Ecto neural progenitor cell (in vitro differentiated cells): Measurements from ENCODE around the gene PGM2.
A peak's percentile ranks its signal among the peaks of the same experiment; 100 is the strongest.

Experiments used
- DNase-seq: peaks from one replicate; pipeline ENCODE4 v3.0.0-alpha.2; 2018; ENCODE audit warnings: low spot score

The PGM2 gene

DNA sequence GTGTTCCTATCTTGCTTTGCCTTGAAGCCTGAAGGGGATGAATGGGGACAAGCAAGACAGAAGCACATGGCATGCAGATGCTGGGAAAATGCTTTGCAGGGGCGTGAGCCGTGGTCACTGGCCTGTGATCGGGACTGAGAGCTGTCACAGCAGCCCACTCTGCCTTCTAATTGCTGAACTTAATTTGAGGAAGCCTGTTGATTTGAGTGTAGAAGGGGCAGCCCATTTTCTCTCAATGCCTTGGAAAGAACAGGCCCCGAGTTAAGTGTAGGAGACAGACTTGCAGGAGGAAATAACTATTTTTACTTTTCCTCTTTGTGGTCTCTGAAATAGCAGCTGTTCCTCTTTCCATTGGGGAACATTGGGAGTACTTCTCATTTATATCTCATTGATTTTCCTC is 38.3 kb downstream of the PGM2 start:
- no peak for DNase-seq

DNA sequence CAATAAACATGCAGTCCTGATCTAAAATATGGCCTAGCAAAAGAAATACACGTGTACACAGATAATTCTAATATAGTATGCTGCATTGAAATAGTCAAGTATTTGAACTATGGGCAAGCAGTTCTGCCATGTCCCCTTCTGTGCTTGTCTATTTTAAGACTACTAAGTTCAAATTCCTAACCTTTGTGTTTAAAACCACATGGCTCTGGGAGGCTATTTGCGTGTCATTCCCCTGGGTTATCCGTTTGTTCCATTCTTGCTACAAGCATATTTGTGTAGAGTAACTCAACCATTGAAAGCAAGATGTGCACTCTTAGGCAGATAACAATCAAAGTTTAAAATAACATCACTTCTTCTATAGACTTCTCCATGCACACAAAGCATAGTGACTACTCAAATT is 39.0 kb downstream of the PGM2 start:
- DNase-seq = no peak

DNA sequence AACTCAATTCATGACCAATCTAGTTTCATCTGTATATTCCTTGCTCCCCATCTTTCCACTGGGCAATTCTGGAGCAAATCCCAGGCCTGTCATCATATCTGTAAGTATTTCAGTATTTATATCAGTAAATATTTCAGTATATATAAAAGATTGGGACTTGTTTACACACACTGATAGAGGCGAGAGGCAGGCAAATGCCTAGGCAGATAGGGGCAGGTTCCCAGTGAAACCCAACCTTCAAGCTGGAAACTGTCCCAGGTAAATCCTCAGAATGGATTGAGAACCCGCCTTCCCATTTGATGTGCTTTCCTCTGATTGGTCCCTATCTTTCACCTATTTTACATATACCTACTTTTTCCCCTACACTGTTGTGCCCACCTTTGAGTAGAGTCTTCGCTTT is 40.6 kb downstream of the PGM2 start:
- no peak for DNase-seq

DNA sequence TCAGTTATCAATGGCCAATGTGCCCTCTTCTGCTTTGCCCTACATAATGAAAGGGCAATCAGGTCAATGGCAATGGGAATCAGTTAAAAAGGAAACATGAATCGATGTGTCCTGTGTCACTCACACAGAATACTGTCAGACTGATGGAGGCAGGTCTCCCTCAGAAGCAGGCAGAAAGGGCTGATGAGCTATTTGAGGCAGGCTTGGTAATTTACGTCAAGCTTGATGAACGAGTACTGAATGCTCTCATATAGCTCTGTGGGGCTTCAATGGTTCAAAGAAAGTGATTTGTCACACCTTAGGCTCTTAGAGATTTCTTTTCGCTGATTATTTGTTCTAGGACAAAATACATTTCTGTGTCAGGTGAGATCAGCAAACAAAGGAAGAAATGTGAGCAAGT is 41.8 kb downstream of the PGM2 start:
- DNase-seq = no peak

DNA sequence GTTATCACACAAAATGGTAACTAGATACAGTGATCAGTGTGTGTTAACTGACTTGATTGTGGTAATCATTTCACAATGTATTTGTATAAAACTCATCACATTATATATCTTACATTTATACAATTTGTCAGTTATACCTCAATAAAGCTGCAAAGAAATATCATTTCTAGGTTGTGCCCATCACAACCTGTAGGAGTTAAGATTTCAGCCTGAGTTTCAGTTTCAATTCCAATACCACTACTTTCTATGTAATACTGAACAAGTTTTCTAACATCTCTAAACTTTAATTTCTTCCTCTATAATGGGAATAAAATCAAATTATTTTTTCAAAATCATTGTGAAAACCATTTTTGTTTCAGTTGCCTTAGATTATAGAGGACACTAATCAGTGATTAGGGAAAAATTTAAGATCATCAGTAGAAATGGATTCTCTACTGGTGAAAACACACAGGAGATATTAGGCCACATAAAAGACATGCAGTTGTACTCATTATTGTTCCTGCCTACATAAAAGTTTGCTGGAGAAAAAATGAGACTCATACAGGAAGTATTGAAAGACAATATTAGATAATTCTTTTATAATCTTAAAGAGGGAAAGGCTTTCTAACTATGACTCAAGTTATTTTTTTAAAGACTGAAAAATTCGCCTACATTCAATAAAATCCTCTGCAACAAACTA is 46.0 kb downstream of the PGM2 start:
- DNase-seq = no peak

DNA sequence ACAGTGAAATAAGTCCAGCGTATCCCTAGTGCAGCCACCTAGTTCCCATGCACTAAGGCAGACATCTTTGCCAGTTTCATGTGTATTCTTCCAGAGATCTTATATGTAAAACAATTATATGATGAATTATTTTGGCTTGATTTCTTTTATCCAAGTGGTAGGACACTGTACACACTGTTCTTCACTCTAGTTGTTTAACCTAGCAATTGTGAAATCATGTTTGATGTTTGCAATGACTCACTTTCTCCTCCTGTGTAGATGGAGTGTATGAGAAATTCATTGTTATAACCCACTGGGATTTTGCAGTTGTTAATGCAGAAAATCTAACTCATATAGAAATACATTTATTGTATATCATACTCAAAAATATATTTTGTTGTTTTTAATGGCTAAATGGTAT is 46.9 kb downstream of the PGM2 start:
- DNase-seq = no peak

DNA sequence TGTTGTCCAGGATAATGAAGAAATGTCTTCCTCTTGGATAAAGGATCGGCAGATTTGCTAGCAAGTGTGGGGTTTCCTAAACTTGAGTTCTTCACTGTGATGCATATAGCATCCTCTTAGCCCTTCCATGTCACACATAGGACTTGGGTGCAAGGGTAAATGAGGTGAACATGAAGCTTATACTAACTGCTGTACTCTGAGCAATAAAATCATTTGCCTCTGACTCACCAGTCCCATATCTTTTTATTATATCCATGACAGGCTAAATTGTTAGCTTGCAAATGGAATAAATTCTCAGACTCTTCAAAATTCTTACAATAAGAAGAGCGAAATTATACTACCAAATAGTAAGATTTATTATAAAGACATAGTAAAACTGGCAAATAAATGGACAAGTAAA is 49.7 kb downstream of the PGM2 start:
- DNase-seq = no peak

DNA sequence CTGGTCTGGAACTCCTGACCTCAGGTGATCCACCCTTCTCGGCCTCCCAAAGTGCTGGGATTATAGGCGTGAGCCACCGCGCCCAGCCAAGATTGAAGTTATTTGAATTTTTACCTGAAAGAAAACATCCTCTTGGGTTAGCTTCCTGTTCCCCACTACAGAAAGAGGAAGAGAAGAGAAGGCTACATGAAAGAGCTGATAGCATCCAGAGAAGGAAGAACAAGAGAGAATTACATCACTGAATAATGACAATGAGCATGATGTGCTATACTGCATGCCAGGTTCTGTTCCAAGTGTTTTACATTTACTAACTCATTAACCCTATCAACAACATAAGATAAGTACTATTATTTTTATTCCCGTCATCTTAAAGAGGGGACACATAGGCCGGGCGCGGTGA is 52.9 kb downstream of the PGM2 start:
- DNase-seq = no peak

DNA sequence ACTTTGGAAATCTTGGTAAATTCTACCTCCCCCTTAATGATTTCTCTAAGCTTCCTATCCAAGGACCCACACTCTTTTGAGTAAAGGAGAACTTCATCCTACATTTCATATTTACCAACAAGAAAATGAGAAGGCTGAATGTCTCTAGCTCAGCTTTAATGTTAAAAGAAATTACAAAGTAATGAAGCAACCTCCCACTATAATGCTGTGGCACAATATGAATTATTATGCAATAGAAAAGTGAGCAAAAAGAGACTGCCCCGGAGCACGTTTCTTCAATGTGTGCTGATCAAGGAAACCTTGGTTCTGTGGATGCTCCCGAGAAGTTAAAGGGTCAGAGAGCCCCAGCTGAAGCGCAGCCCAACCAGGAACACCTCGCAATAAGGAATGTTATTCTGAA is 55.3 kb downstream of the PGM2 start:
- DNase-seq = no peak

DNA sequence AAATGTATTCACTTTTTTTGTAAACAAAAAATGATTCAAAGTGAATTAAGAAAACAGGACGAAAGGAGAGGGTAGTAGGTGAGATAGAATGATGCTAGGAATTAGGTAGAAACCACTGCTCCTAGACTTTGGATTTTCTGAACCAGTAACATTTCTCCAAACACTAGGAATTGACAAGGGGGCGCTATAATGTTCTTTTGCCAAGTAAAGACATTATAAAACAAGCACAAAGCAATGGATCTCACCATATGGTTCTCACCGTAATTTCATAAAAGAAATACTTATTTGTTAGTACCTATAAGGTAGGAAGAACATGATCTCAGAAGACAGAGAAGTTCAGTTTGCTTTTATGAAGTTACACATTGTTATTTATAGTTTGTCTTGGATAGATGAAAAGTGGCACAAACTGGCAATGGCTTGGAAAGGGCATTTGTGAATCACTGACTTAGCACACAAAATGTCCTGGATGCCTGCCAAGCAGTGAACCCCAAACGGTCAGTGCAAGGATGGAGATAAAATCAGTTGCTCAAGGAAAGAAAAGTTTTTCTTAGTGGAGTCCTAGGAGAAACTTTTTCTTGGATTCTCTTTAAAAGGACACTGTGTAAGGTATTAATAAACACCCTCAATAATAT is 56.3 kb downstream of the PGM2 start:
- no peak for DNase-seq

DNA sequence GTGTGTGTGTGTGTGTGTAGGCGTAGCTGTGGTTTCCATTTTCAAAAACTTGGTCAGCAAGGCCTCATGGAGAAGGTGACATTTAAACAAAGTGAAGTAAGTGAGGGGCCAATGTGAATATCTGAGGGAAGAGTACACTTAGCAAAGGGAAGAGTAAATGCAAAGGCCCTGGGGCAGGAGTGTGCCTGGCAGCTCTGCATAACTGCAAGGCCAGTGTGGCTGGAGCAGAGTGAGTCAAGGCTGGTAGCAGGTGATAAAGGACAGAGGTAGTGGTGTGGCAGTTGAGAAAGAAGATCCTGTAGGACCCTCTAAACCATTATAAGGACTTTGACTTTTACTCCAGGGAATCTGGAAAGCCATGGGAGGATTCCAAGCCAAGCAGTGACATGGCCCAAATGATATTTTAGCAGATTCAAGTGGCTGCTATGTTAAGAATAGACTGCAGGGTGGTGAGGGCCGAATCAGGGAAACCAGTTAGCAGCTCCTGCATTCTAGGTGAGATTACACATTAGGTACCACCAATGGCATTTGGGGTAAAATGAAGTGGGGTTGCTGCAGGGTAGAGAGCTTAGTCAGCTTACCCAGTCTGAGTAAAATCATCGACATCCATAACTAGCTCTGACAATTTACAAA is 58.5 kb downstream of the PGM2 start:
- DNase-seq = no peak

DNA sequence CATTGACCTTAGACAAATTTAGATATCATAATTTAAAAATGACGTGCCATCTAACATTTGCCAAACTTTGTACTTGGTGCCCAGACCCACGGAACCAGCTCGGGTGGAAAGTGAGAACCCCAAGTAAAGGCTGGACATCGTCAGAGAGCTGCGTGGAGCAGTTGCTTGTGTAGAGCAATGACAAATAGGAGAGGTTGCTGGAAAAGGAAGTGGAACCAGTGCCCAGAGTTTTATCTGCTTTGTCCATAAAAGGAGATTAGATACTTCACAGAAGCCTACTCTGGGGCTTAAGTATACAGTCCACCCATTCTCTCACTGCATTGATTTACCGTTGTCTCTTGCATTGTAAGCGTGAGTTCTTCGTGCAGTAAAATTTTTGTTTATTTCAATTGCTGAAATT is 59.0 kb downstream of the PGM2 start:
- DNase-seq = no peak

DNA sequence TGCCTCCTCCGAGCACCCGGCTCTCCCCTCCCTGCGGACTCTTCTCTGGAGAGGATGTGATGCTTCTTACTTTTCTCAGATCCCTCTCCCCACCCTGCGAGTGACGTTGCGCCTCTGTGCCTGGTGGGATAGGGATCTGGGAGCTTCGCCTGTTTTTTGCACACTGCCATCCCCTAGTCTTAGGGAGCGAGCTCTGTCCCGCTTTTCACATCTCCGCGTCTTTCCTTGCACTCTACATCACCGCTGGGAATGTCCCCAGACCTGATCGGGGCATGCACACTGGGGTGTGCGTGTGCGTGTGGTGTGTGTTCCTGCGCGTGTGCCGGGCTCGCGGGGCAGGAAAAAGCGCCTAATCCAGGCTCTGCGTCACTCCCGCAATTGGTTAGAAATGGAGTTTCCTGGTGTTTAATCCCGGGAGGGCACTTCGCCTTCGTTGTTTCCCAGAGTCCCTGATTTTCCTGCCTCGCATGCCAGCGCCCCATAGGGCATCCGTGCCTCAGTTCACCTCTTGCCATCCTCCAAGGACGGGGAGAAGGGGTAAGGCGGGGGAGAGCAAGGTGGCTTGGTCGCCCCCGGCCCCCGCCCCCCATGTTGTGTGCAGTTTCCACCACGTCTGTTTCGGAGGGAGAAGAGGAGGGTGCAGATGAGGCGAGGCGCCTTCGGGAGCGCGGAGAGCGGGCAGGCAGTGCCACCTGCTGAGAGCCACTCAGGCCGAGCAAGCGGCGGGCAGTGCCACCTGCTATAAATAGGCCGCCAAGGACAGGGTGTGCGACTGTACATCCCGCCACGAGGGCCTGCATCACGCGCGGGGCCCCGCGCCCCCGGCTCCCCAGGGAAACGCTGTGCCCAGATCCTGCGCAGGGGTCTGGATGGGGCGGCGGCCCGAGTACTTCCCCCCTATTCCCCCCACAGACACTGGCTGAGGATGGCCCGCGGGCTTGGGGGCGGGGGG is 63.6 kb downstream of the PGM2 start:
- DNase-seq = peak; percentile 48

DNA sequence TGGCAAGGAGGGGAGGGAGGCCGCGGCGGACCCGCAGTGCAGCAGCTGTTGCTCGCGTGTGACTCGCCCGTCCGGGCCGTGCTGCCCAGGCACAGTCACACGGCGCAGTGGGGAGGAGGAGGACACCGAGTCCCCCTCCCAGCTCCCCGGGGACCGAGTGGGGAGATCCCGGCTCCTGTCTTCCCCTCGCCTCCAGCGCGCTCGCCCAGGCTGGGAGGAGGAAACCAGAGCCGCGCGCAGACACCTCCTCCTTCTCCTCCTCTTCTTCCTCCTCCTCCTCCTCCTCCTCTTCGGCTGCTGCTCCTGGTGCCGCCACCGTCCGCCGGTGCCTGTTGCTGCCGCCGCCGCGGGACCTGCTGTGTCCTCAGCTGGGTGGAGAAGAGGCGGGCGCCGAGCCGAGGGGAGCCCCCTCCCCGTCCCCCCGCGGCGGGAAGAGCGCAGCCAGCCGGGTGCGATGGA is 64.3 kb downstream of the PGM2 start, which contains the start of gene TBC1D1:
Gene TBC1D1, plus strand, starts transcription at position 284 of the 459 bp plus-strand sequence. CDS start 11,012 bp downstream, outside the sequence.
- DNase-seq = peak; percentile 65

DNA sequence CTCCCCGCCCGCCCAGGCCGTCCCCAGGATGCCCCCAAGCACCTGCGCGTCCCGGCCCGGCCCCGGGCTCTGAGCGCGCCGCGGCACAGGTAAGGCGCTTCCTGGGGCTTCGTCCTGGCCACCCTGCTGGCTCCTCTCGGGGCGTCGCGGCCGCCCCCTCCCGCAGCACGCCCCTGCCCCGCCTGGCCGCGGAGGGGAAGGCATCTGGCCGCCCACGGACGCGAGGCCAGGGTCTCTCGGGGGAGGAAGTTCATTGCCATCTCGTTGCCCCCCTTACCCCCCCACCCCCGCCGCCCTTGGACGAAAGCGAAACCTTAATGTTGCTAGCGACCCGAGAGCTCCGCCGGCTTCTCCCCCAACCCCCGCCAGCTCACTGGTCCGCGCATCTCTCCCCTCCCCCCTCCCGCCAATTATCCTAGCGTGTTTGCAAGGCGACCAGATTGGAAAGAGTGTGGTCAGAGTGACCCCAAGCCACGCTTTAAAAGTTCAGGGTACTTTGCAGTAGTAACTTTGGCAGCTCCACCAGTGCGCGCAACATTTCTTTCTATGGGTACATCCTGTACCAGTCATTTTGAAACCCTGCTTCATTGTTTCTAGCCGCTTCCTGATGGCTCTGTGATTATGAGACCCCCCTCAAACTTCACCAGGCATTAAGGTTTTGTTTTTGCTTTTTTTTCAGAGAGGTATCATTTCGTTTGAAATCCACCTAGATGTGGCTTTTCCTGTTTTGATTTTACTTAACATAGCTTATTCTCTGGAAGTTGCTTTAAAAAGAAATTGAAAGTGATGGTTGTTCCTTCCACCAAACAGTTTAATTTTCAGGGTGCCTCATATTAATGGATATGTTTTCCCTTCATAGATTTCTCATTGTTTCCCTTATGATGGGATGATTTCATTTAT is 65.0 kb downstream of the PGM2 start:
- DNase-seq = no peak

DNA sequence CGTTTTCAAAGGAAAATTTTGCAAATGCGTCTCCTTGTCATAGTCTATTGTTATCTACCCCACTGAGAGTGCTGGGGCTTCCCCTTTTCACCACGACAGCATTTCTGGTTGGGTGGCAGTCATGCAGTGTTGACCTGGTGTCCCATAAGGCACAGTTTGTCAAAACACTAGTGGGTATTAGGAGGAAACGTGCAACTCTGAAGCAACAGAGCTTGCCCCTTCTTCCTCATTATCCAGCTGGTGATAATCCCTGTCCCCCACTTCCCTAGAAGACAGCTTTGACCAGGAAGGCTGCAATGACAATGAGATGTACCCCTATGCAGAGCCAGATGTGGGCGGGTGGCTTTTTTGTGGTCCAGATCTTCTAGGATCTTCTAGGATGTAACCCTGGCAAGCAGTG is 66.2 kb downstream of the PGM2 start:
- no peak for DNase-seq

DNA sequence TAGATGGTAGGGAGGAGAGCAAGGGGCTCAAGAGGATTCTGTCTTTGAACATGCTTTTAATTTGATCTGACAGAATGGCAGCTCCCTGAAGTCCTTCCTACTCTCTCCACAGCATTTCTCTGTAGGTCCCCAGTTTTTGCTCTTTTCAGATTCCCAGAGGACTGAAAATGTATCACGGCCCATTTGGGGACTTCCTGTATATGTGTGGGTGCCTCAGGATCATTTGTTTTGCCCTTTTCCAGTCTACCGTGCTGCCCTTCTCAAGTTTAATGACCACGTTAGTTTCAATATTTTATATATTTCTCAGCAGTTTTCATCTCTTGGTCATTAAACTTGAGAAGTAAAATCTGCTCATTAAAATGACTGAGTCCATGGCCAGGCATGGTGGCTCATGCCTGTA is 66.7 kb downstream of the PGM2 start:
- no peak for DNase-seq

DNA sequence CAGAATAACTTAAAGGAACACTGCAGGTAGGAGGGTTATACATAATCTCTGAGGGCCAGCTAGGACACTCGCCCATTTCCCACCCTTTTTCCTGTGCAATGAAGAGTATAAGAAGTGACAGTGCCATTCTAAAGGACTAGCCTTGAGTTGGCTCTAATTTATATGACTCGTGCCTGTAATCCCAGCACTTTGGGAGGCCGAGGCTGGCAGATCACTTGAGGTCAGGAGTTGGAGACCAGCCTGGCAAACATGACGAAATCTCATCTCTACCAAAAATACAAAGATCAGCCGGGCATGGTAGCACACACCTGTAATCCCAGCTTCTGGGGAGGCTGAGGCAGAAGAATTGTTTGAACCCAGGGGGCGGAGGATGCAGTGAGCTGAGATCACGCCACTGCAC is 68.8 kb downstream of the PGM2 start:
- no peak for DNase-seq

DNA sequence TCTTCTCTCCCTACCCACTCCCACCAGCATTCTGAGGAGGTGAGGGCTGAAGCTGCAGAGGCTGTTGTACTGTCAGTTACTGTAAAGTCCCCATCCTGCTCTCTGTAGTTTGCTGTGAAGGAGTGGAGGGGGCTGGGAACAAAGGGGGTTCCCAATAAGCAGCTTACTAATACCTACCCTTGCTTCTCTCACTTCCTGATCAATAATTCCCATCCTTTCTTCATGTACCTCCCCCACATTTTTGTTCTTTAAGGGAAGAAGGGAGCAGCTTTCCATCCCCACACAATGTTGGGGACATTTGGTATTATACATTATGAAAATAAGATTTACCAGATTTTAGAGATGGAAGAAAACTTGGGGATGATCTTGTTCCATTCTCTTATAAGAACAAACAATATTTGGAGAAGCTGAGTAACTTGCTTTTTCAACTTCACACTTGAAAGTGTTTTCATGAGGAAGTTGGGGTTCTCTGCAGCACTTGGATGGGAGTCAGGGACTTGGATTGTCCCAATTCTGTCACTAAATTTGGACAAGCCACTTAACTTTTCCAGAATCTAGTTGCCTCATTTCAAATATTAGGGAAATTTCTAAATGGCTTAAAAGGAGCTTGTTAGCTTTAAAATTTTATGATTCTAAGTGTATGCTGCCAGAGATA is 69.8 kb downstream of the PGM2 start:
- no peak for DNase-seq

DNA sequence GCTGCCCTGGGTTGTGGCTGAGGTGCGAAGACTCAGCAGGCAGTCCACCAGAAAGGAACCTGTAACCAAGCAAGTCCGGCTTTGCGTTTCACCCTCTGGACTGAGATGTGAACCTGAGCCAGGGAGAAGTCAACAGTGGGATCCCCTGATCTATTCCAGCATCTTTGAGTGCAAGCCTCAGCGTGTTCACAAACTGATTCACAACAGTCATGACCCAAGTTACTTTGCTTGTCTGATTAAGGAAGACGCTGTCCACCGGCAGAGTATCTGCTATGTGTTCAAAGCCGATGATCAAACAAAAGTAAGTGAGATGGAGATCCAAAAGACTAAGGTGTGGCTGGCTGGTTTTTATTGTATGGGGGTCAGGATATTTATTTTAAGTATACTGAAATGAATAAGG is 75.7 kb downstream of the PGM2 start:
- no peak for DNase-seq
